Measurements from ENCODE around the gene TGFA.

The TGFA gene

DNA sequence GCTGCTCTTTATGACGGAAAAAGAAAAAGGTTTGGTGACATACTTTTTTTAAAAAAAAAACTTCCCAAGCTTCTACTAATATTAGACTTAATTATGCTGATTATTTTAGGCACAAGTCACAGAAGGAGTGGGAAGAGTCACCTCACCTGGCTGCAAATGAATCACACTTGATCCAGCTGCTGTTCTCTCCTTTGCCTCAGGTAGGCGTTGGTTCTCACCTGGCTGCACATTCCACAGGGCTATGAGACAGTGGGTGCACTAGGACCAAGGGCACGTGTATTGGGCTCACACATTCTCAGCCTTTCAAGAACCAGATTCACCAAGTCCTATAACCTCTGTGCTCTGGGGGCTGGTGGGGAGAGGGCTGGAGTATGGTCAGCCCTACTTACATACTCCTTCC is 93.3 kb downstream of the TGFA start:
- no peaks in the 10 kb centered on the region for H3K27me3 ChIP-seq (ENCODE audit: insufficient read depth, low read length)
- H3K23ac ChIP-seq (ENCODE audit: low read length), result no peak overlapping the region
- no peak overlapping the region for H3K4ac ChIP-seq (ENCODE audit: low read depth, low read length)
- H3K79me1 ChIP-seq (ENCODE audit: low read length), result no peaks in the 10 kb centered on the region
- H2BK12ac ChIP-seq (ENCODE audit: low read length), result no peak overlapping the region
- no peak overlapping the region for H3K4me3 ChIP-seq (ENCODE audit: low read depth, low read length)
- H2AFZ ChIP-seq (ENCODE audit: insufficient read depth, low read length, poor library complexity), result no peak overlapping the region
- H3K18ac ChIP-seq (ENCODE audit: low read length), result no peak overlapping the region
- DNase-seq, result no peak
- no peak overlapping the region for H4K12ac ChIP-seq (ENCODE audit: low read depth, low read length)
- H3K36me3 ChIP-seq (ENCODE audit: control insufficient read depth in 1 of 2, insufficient read depth in 2 of 2, low read length in 2 of 2), result no peaks in the 10 kb centered on the region
- no peak overlapping the region for H2BK120ac ChIP-seq (ENCODE audit: insufficient read depth, low read length, poor library complexity)
- WGBS (ENCODE audit: extremely low coverage, insufficient coverage, insufficient read length), result no CpG with 5 or more reads among the region's 3 CpGs
- H3K4me1 ChIP-seq (ENCODE audit: control insufficient read depth in 1 of 2, insufficient read depth in 2 of 2, low read length in 2 of 2), result no peaks in the 10 kb centered on the region
- no peak overlapping the region for H3K27ac ChIP-seq (ENCODE audit: low read depth, low read length)
- H3K9ac ChIP-seq (ENCODE audit: low read length), result no peak overlapping the region
- H2AK5ac ChIP-seq (ENCODE audit: low read length), result no peak overlapping the region
- H2BK5ac ChIP-seq (ENCODE audit: low read depth, low read length, poor library complexity), result no peak overlapping the region
- no peaks in the 10 kb centered on the region for H3K79me2 ChIP-seq (ENCODE audit: control insufficient read depth, insufficient read depth, low read length, poor library complexity)
- no peak overlapping the region for H3K14ac ChIP-seq (ENCODE audit: low read length)
- H3K9me3 ChIP-seq (ENCODE audit: insufficient read depth, low read depth, low read length), result peaks cover 4% of the 10 kb centered on the region
- no peak overlapping the region for H3K4me2 ChIP-seq (ENCODE audit: low read length)
- no peak overlapping the region for H4K8ac ChIP-seq (ENCODE audit: low read depth, low read length)
- H4K91ac ChIP-seq (ENCODE audit: low read depth, low read length), result no peak overlapping the region

DNA sequence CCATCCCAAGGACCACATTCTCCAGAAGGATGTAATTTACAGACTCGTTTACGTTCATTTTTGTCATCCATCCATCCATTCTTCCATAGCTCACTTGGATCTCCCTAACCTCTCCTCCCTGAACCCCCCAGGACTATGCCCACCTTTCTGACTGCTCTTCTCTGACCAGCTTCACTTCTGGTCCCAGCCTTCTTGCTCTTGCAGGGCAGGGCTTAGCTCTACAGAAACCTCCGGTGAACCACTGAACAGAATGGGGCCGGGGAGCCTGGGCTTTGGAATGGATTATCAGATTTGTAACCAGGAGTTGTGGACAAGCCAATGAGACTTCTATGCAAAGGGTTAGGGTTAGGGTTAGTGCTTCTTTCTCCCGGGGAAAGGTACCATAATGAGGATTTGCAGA is 95.0 kb downstream of the TGFA start:
- Histone ChIP-seq H4K8ac (ENCODE audit: low read depth, low read length) (no peak overlapping the region), H2AK5ac (ENCODE audit: low read length) (no peak overlapping the region), H2BK5ac (ENCODE audit: low read depth, low read length, poor library complexity) (no peak overlapping the region), H3K4me2 (ENCODE audit: low read length) (no peak overlapping the region), H3K18ac (ENCODE audit: low read length) (no peak overlapping the region), H3K27me3 (ENCODE audit: insufficient read depth, low read length) (no peaks in the 10 kb centered on the region), H3K4ac (ENCODE audit: low read depth, low read length) (no peak overlapping the region), H2BK120ac (ENCODE audit: insufficient read depth, low read length, poor library complexity) (no peak overlapping the region), H3K4me3 (ENCODE audit: low read depth, low read length) (no peak overlapping the region), H3K79me1 (ENCODE audit: low read length) (no peaks in the 10 kb centered on the region), H3K9ac (ENCODE audit: low read length) (no peak overlapping the region), H3K23ac (ENCODE audit: low read length) (no peak overlapping the region), H2BK12ac (ENCODE audit: low read length) (no peak overlapping the region), H3K79me2 (ENCODE audit: control insufficient read depth, insufficient read depth, low read length, poor library complexity) (no peaks in the 10 kb centered on the region), H3K9me3 (ENCODE audit: insufficient read depth, low read depth, low read length) (peaks cover 5% of the 10 kb centered on the region), H3K14ac (ENCODE audit: low read length) (no peak overlapping the region), H3K36me3 (ENCODE audit: control insufficient read depth in 1 of 2, insufficient read depth in 2 of 2, low read length in 2 of 2) (no peaks in the 10 kb centered on the region), H4K91ac (ENCODE audit: low read depth, low read length) (no peak overlapping the region), H3K27ac (ENCODE audit: low read depth, low read length) (no peak overlapping the region), H2AFZ (ENCODE audit: insufficient read depth, low read length, poor library complexity) (no peak overlapping the region), H3K4me1 (ENCODE audit: control insufficient read depth in 1 of 2, insufficient read depth in 2 of 2, low read length in 2 of 2) (no peaks in the 10 kb centered on the region), H4K12ac (ENCODE audit: low read depth, low read length) (no peak overlapping the region)
- WGBS (ENCODE audit: extremely low coverage, insufficient coverage, insufficient read length), result no CpG with 5 or more reads among the region's 5 CpGs
- no peak for DNase-seq

DNA sequence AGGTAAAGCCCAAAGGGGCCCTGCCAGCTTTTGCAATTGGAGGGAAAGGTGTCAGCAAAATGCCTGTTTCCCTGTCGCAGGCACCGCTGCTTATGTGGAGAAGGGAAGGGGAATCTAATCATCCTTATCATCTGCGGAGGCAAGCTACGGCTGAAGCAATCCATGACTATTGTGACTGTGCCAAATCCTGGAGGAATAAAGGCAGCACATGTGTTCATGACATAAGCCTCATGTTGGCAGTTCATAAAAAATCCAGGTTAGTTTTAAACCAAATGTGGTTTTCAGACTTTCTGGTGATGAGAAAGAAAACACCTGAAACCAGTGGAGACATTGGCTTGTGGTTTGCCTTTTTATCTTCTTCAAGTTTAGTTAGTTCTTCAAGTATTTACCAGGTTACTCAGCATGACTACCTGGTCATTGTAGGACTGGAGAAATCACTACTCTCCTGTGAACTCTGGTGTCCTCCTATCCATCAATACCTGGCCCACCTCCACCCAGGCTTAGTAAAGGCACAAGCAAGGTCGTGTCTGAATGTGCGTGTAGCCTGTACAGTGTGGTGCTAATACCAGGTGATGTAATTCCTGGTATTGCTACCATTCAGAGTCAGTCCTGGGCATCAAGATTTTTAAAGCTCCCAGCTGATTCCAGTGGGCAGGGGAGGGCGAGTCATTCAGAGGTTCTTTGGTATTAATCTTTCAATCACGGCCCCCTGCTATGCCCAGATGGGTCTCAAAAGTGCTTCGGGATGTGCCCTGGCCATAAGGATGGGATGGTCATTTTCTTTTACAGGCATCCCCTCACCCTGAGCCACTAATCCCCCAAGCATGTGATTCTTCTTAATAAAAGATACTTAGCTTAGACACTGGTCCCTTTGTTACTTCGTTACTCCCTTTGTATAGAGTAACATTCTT is 96.8 kb downstream of the TGFA start:
- Histone ChIP-seq H4K8ac (ENCODE audit: low read depth, low read length) (no peak overlapping the region), H3K23ac (ENCODE audit: low read length) (no peak overlapping the region), H3K4me3 (ENCODE audit: low read depth, low read length) (no peak overlapping the region), H2AFZ (ENCODE audit: insufficient read depth, low read length, poor library complexity) (no peak overlapping the region), H3K27ac (ENCODE audit: low read depth, low read length) (no peak overlapping the region), H2BK12ac (ENCODE audit: low read length) (no peak overlapping the region), H2AK5ac (ENCODE audit: low read length) (no peak overlapping the region), H3K4ac (ENCODE audit: low read depth, low read length) (no peak overlapping the region), H3K79me2 (ENCODE audit: control insufficient read depth, insufficient read depth, low read length, poor library complexity) (no peaks in the 10 kb centered on the region), H3K79me1 (ENCODE audit: low read length) (no peaks in the 10 kb centered on the region), H3K18ac (ENCODE audit: low read length) (no peak overlapping the region), H2BK120ac (ENCODE audit: insufficient read depth, low read length, poor library complexity) (no peak overlapping the region), H2BK5ac (ENCODE audit: low read depth, low read length, poor library complexity) (no peak overlapping the region), H3K14ac (ENCODE audit: low read length) (no peak overlapping the region), H3K4me2 (ENCODE audit: low read length) (no peak overlapping the region), H3K27me3 (ENCODE audit: insufficient read depth, low read length) (no peaks in the 10 kb centered on the region), H4K91ac (ENCODE audit: low read depth, low read length) (no peak overlapping the region), H3K36me3 (ENCODE audit: control insufficient read depth in 1 of 2, insufficient read depth in 2 of 2, low read length in 2 of 2) (no peaks in the 10 kb centered on the region), H4K12ac (ENCODE audit: low read depth, low read length) (no peak overlapping the region), H3K9ac (ENCODE audit: low read length) (no peak overlapping the region), H3K9me3 (ENCODE audit: insufficient read depth, low read depth, low read length) (peaks cover 5% of the 10 kb centered on the region), H3K4me1 (ENCODE audit: control insufficient read depth in 1 of 2, insufficient read depth in 2 of 2, low read length in 2 of 2) (no peaks in the 10 kb centered on the region)
- no CpG with 5 or more reads among the region's 10 CpGs for WGBS (ENCODE audit: extremely low coverage, insufficient coverage, insufficient read length)
- no peak for DNase-seq

DNA sequence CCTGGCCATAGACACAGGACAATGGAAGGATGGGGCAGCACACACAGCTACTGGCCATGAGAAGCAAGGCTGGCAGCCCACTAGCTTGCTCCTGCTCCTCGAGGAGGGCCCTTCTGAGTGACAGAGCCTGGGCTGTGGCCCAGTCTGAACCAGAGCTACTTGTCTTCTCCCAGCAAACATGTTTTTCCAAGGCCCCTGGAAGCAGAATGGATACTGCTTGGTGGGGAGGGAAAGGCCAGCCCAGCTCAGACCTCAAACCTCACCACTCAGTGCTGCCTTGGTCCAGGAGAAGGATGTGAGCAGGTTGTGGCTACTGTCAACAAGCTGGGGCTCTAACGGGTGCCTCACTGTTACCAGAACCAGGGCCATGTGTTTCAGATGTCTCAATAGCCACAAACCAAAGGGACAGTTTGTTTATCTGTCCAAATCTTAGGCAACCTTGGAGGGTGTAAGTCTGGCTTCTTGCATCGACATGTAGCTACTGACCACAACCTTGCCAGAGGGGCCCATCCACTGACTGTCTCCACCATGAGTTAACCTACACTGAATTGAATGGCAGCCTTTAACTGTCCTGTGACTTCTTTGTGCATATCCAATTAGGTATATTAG is 98.6 kb downstream of the TGFA start:
- no peak for DNase-seq
- Histone ChIP-seq H3K9me3 (ENCODE audit: insufficient read depth, low read depth, low read length) (peaks cover 5% of the 10 kb centered on the region), H2AFZ (ENCODE audit: insufficient read depth, low read length, poor library complexity) (no peak overlapping the region), H3K27ac (ENCODE audit: low read depth, low read length) (no peak overlapping the region), H2BK12ac (ENCODE audit: low read length) (no peak overlapping the region), H3K36me3 (ENCODE audit: control insufficient read depth in 1 of 2, insufficient read depth in 2 of 2, low read length in 2 of 2) (no peaks in the 10 kb centered on the region), H4K91ac (ENCODE audit: low read depth, low read length) (no peak overlapping the region), H3K27me3 (ENCODE audit: insufficient read depth, low read length) (no peaks in the 10 kb centered on the region), H3K4me3 (ENCODE audit: low read depth, low read length) (no peak overlapping the region), H2AK5ac (ENCODE audit: low read length) (no peak overlapping the region), H3K4ac (ENCODE audit: low read depth, low read length) (no peak overlapping the region), H3K4me1 (ENCODE audit: control insufficient read depth in 1 of 2, insufficient read depth in 2 of 2, low read length in 2 of 2) (no peaks in the 10 kb centered on the region), H2BK120ac (ENCODE audit: insufficient read depth, low read length, poor library complexity) (no peak overlapping the region), H3K18ac (ENCODE audit: low read length) (no peak overlapping the region), H4K8ac (ENCODE audit: low read depth, low read length) (no peak overlapping the region), H3K4me2 (ENCODE audit: low read length) (no peak overlapping the region), H3K79me2 (ENCODE audit: control insufficient read depth, insufficient read depth, low read length, poor library complexity) (no peaks in the 10 kb centered on the region), H2BK5ac (ENCODE audit: low read depth, low read length, poor library complexity) (no peak overlapping the region), H3K9ac (ENCODE audit: low read length) (no peak overlapping the region), H3K14ac (ENCODE audit: low read length) (no peak overlapping the region), H3K23ac (ENCODE audit: low read length) (no peak overlapping the region), H4K12ac (ENCODE audit: low read depth, low read length) (no peak overlapping the region), H3K79me1 (ENCODE audit: low read length) (no peaks in the 10 kb centered on the region)
- no CpG with 5 or more reads among the region's 3 CpGs for WGBS (ENCODE audit: extremely low coverage, insufficient coverage, insufficient read length)

Data from trophoblast cell (in vitro differentiated cells and primary cell).